HUES48 (cell line): ENCODE results near the gene ZBTB5.

ENCODE experiments used
- H3K27ac ChIP-seq: one replicate; pipeline ENCODE4 v1.7.0; 2013; ENCODE audit warnings: low read depth, low read length, inconsistent platforms
- H3K27me3 ChIP-seq: 2 replicates; pipeline ENCODE4 v1.6.1; 2013; ENCODE audit warnings: mild to moderate bottlenecking, low read length; ENCODE audit not compliant: control insufficient read depth, insufficient read depth
- H3K36me3 ChIP-seq: 2 replicates; pipeline ENCODE4 v1.6.1; 2013; ENCODE audit warnings: low read length; ENCODE audit not compliant: control insufficient read depth, insufficient read depth
- H3K4me1 ChIP-seq: 2 replicates; pipeline ENCODE4 v1.6.1; 2013; ENCODE audit warnings: mild to moderate bottlenecking, low read length; ENCODE audit not compliant: control insufficient read depth, insufficient read depth
- H3K4me3 ChIP-seq: 2 replicates; pipeline ENCODE4 v1.5.1; 2013; ENCODE audit warnings: mild to moderate bottlenecking, low read depth, low read length
- H3K9ac ChIP-seq: 2 replicates; pipeline ENCODE4 v1.6.1; 2013; ENCODE audit warnings: mild to moderate bottlenecking, low read depth, low read length, moderate library complexity
- H3K9me3 ChIP-seq: 2 replicates; pipeline ENCODE4 v1.6.1; 2013; ENCODE audit warnings: low read length; ENCODE audit not compliant: control insufficient read depth, insufficient read depth

ZBTB5 gene

DNA sequence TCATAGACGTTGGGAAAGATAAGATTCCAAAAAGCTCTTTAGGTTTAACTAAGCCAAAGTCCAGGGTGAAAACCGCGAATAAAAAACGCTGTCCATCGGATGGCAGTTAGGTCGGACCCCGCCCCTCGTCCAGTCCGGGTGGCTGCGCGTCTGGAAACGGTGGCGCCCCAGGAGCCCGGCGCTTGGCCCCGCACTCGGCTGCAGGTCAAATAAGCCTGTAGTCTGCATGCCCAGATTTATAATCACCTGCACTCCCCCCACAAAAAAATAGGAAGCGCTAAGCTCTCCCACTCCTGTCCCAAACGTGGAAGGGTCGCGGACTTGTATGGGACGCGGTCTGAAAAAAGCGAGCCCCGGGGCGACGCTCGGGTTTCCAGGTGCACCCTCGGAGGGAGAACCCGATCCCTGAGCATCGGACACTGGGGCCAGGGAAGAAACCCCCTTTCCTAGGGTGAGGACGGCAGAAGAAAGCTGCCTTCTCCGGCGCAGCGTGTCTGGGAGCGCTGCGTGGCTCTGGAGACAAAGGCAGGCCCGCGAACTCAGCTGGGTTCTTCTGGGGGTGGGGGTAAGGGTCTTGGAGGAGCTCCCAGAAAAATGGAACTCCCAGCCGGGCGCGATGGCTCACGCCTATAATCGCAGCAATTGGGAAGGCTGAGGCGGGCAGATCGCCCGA is 923 bp upstream of the ZBTB5 start:
- H3K27me3 ChIP-seq, result no peaks in the 10 kb centered on the region
- H3K36me3 ChIP-seq, result no peaks in the 10 kb centered on the region
- H3K4me3 ChIP-seq, result peak overlapping the region; percentile 75
- H3K9ac ChIP-seq, result peak overlapping the region; percentile 96
- no peaks in the 10 kb centered on the region for H3K9me3 ChIP-seq
- H3K27ac ChIP-seq, result peak overlapping the region; percentile 100
- peaks cover 21% of the 10 kb centered on the region for H3K4me1 ChIP-seq

DNA sequence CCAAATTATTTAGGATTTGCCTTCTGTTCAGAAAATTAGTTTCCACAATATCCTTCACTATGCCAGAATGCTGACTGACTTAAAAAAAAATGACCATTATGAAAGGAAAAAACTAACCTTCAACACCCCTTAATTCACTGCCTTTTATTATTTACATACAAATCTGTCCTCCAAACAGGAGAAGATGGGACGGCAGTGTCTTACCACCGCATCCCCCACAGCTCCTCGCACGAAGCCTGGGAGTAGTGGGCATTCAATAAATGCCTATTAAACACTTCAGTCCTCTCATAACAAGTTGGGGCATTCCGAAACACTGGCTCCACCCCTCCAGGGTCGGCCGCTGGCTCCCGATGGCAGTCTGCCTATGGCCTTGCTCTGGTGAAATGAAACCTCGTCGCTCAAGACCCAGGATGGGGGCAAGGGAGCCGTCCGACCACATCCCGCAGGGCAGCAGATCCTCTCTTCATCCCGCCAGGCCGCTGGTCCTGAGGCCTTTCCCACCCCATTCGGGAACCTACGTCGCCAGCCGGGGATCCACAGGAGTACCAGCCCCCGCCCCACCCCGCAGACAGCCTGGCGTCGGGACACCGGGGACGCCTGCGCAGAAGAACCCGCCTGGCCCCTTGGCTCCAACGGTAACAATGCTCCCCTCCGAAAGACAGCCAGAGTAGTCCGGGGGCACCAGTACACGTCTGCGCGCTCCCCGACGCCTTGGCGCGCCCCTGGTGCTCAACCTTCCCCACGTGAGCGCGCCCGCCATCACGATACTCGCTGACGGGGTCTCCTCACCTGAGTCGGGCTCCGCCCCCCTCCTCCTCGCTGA is 613 bp downstream of the ZBTB5 start:
- no peaks in the 10 kb centered on the region for H3K9me3 ChIP-seq

DNA sequence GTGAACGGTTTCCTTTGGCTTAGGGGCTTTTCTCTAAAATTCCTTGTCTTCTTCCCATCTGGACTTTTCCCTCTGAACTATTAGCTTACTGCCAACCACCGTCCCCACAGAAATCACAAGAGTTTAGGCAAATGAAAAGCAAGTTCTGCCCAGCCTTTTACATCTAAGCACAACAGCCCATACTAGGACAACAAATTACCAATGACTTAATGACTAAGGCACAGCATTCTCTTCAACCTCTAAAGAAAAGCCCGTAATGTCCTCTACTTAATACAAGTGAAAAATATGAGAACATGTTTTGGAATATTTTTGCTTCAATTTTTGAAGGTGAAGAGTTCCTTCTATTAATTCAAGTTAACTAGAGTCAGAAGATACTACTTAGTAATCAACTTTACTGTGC is 1.2 kb downstream of the ZBTB5 start:
- Histone ChIP-seq H3K4me1 (peaks cover 17% of the 10 kb centered on the region; the same call in 1 of the 2 replicates), H3K27ac (peak overlapping the region; percentile 100), H3K4me3 (peak overlapping the region; percentile 70), H3K36me3 (no peaks in the 10 kb centered on the region), H3K9me3 (no peaks in the 10 kb centered on the region), H3K9ac (peak overlapping the region; percentile 62), H3K27me3 (no peaks in the 10 kb centered on the region)

More for the DNA sequence above, 613 bp downstream of the ZBTB5 start:
- Histone ChIP-seq H3K9ac (peak overlapping the region; percentile 62), H3K27ac (peak overlapping the region; percentile 100), H3K36me3 (no peaks in the 10 kb centered on the region), H3K27me3 (no peaks in the 10 kb centered on the region), H3K4me3 (peak overlapping the region; percentile 70), H3K4me1 (peaks cover 17% of the 10 kb centered on the region; the same call in 1 of the 2 replicates)

DNA sequence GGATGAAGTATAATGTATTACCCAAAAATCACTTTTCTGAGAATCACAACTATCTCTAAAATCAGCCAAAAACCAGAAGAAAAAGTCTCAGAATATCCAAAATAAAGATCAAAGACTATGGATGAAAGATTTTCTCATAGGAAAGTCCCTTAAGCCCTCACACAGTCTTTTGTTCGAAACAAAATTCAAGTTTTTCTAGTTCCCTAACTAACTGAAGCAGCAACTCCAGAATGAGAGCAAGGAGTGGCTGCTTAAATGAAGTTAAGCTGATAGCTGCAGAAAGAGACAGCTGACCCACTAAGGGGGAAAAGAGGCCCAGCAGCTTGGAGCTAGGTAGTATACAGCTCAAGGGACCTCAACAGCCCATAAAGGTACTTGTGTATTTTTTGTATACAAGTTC is 8.4 kb downstream of the ZBTB5 start:
- Histone ChIP-seq H3K27me3 (no peaks in the 10 kb centered on the region), H3K36me3 (no peaks in the 10 kb centered on the region), H3K9me3 (no peaks in the 10 kb centered on the region), H3K4me3 (no peak overlapping the region), H3K4me1 (peaks cover 3% of the 10 kb centered on the region; the same call in 1 of the 2 replicates), H3K9ac (no peak overlapping the region), H3K27ac (no peak overlapping the region)

DNA sequence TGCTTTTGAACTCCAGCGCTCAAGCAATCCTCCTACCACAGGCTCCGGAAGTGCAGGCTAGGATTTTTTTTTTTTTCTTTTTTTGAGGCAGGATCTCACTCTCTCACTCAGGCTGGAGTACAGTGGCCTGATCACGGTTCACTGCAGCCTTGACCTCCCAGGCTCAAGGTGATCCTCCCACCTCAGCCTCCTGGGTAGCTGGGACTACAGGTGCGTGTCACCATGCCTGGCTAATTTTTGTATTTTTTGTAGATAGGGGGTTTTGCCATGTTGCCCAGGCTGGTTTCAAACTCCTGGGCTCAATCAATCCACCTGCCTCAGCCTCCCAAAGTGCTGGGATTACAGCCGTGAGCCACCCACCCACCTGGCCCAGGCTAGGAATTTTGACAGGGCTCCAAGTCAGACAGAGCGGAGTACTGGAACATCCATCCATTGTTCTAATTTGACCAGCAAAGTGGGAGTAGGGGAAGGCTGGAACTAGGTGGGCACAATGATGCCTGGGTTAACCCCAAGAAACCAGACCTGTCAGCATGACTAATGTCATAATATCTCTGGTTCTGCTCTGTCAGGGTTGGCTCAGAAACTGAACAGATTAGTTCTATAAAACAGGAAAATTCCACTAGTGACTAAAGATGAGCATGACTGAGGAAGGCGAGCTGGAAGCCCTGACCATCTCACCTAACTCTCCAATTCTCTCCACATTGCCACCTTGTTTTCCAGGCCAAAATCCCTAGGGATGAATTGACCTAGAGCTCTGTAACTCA is 9.2 kb downstream of the ZBTB5 start:
- no peak overlapping the region for H3K4me3 ChIP-seq
- H3K9ac ChIP-seq, result no peak overlapping the region
- no peaks in the 10 kb centered on the region for H3K27me3 ChIP-seq
- H3K9me3 ChIP-seq, result no peaks in the 10 kb centered on the region
- H3K36me3 ChIP-seq, result no peaks in the 10 kb centered on the region
- peaks cover 3% of the 10 kb centered on the region; the same call in 1 of the 2 replicates for H3K4me1 ChIP-seq
- no peak overlapping the region for H3K27ac ChIP-seq

DNA sequence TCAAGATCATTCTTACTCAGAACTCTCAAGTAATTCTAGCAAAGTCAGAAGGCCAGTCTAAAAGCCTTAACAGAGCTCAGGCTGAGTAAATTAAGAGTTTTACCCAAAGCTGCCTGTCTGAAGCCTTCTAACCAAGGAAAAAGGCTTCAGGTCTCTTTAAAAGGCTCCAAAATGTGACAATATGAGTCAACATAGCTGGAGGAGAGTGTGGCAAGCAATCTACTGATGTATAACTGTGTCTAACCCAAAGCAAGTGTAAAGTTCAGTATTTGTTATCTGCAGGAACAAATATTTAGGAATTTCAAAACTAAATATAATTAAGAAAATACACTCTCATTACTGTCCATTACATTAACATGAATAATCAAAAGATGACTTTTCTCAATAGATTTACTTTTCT is 11.0 kb downstream of the ZBTB5 start:
- Histone ChIP-seq H3K4me3 (no peak overlapping the region), H3K27me3 (no peaks in the 10 kb centered on the region), H3K9ac (no peak overlapping the region), H3K9me3 (no peaks in the 10 kb centered on the region), H3K4me1 (peaks cover 3% of the 10 kb centered on the region), H3K27ac (no peak overlapping the region), H3K36me3 (peaks cover 5% of the 10 kb centered on the region; the same call in 1 of the 2 replicates)

DNA sequence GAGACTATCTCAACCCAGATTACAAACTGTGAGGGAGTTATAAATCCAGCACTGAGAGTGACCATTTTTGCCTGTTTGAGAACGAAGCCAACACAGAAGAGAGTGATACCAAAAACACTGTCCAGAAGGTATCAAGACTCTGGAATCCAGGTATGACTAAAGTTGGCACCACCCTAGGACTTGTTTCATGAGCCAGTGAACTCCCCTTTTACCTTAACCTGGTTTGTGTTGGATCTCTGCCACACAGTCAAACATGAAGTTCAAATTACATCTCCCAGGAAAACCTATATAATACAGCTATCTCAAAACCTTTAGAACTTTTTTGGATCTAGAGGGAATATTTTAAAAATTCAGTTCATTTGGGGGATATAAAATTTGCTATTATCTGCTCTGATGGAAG is 11.4 kb downstream of the ZBTB5 start:
- H3K4me1 ChIP-seq, result peaks cover 3% of the 10 kb centered on the region
- H3K9ac ChIP-seq, result no peak overlapping the region
- H3K9me3 ChIP-seq, result no peaks in the 10 kb centered on the region
- H3K27ac ChIP-seq, result no peak overlapping the region
- no peak overlapping the region for H3K4me3 ChIP-seq
- peaks cover 5% of the 10 kb centered on the region; the same call in 1 of the 2 replicates for H3K36me3 ChIP-seq
- H3K27me3 ChIP-seq, result no peaks in the 10 kb centered on the region

DNA sequence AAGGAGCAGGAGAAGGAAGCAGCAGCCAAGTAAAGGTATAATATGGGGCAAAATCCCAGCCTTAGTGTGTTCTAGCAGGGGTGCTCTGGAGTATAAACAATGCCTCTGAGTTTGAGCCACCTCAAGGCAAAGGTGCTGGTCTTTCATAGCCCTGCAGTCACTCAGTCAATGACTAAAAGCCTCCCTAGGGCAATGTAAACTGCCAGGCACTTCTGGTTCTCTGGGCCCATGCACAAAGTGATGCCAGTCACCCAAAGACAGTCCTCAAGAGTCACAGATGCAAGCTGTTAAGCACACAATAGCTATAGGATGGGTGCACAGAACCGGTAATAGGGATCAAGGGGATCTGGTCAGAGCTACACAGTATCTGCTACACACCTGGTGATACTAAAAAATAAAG is 12.6 kb downstream of the ZBTB5 start:
- no peak overlapping the region for H3K27ac ChIP-seq

DNA sequence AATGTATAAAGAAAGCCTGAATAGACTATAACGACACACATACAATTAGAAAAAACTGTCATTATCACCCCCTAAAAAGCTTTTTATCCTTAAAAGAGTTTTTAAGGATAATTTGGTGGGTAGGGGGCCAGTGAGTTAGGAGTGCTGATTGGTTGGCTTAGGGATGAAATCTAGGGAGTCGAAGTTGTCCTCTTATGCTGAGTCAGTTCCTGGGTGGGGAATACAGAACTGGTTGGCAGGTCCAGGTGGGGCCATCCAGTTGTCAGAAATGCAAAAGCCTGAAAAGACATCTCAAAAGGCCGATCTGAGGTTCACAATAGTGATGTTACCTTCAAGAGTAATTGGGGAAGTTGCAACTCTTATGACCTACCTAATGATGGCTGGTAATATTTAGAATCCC is 13.6 kb downstream of the ZBTB5 start:
- peaks cover 10% of the 10 kb centered on the region for H3K36me3 ChIP-seq
- no peak overlapping the region for H3K27ac ChIP-seq
- no peak overlapping the region for H3K4me3 ChIP-seq
- H3K9me3 ChIP-seq, result no peaks in the 10 kb centered on the region
- H3K4me1 ChIP-seq, result peaks cover under 1% of the 10 kb centered on the region
- H3K9ac ChIP-seq, result no peak overlapping the region
- H3K27me3 ChIP-seq, result no peaks in the 10 kb centered on the region

More for the DNA sequence above, 12.6 kb downstream of the ZBTB5 start:
- no peak overlapping the region for H3K4me3 ChIP-seq
- no peaks in the 10 kb centered on the region for H3K27me3 ChIP-seq
- H3K9ac ChIP-seq, result no peak overlapping the region
- H3K36me3 ChIP-seq, result peaks cover 10% of the 10 kb centered on the region
- peaks cover 3% of the 10 kb centered on the region for H3K4me1 ChIP-seq
- no peaks in the 10 kb centered on the region for H3K9me3 ChIP-seq

DNA sequence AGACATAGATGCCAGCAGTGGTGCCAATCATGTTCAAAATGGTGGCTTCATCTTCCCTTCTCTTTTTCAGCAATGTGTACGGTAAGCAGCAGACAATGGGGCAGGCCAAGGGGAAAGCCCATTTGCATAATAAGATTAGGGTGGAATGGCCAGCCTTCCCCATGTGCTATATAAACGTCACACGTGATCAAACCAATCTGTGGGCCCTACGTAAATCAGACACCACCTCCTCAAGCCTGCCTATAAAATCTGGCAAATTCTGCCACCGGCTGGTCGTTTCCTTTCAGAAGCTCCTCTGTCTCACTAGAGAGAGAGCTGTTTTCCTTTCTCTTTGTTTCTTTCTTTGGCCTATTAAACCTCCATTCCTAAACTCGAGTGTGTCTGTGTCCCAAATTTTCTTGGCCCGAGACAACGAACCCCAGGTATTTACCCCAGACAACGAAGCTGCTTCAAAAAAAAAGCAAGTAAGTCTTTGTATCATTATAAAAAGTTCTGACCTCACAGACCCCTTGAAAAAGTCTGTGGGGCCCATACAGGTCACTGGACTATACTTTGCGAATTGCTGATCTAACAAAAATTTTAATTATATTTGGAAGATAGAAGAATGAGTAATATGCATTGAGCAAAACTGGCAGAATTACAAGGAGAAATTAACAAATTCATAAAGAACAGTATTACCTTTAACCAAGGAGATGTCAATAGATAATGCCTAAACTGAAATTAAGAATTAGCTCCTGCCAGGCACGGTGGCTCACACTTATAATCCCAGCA is 15.2 kb downstream of the ZBTB5 start:
- Histone ChIP-seq H3K27me3 (no peaks in the 10 kb centered on the region), H3K36me3 (peaks cover 10% of the 10 kb centered on the region), H3K27ac (peak overlapping the region; percentile 33)

More for the DNA sequence above, 15.2 kb downstream of the ZBTB5 start:
- no peaks in the 10 kb centered on the region for H3K9me3 ChIP-seq
- no peaks in the 10 kb centered on the region; the same call in 1 of the 2 replicates for H3K4me1 ChIP-seq
- H3K9ac ChIP-seq, result no peak overlapping the region
- H3K4me3 ChIP-seq, result no peak overlapping the region
